Measurements from ENCODE around the gene ZNF773. TPM values are rescaled to one million over a fixed set of nuclear protein-coding genes. Genes with fewer than 3 reads are reported as not detected.

The ZNF773 gene
- 25.4 and 28.5 TPM in 2 replicates for total RNA-seq

GRCh38 chr19:57499680-57500395, at the start of gene ZNF773:
Gene ZNF773, plus strand, starts transcription at chr19:57499938. Its CDS starts 143 bp downstream, at chr19:57500081.

GRCh38 chr19:57477191-57478008, 22.3 kb upstream of the ZNF773 start, which contains the start of gene ZNF772:
Gene ZNF772, minus strand, starts transcription at chr19:57477566. Its CDS starts 257 bp downstream, at chr19:57477309.

GRCh38 chr19:57487477-57488298, 12.1 kb upstream of the ZNF773 start, which contains the start of gene ZNF419:
Gene ZNF419, plus strand, starts transcription at chr19:57487750. Its CDS starts 201 bp downstream, at chr19:57487951.

GRCh38 chr19:57527136-57527881, 27.6 kb downstream of the ZNF773 start, which contains the start of gene ZNF549:
Gene ZNF549, plus strand, starts transcription at chr19:57527356. Its CDS starts 218 bp downstream, at chr19:57527574.

Other genes starting within 250 kb of the ZNF773 start
- gene ZNF460, start 219.5 kb upstream of the ZNF773 start, total RNA-seq = 119 and 124 TPM in 2 replicates
- 9.5 and 10.1 TPM in 2 replicates for gene ZNF543, start 179.5 kb upstream of the ZNF773 start, total RNA-seq
- gene ZNF304, start 148.7 kb upstream of the ZNF773 start, total RNA-seq = 8.6 and 8.9 TPM in 2 replicates
- gene TRAPPC2B, start 136.4 kb upstream of the ZNF773 start, total RNA-seq = 10.0 and 12.2 TPM in 2 replicates
- 5.3 and 5.4 TPM in 2 replicates for gene ZNF547, start 136.4 kb upstream of the ZNF773 start, total RNA-seq
- gene ZNF548, start 110.1 kb upstream of the ZNF773 start, total RNA-seq = 16.6 and 25.2 TPM in 2 replicates
- 9.8 and 18.7 TPM in 2 replicates for gene ZNF17, start 88.8 kb upstream of the ZNF773 start, total RNA-seq
- 9.2 and 10.6 TPM in 2 replicates for gene ZNF749, start 64.6 kb upstream of the ZNF773 start, total RNA-seq
- gene VN1R1, start 42.8 kb upstream of the ZNF773 start, total RNA-seq = 0.30 and 1.0 TPM in 2 replicates
- gene ZNF772, start 22.4 kb upstream of the ZNF773 start, total RNA-seq = 15.7 and 17.4 TPM in 2 replicates
- 10.9 and 21.7 TPM in 2 replicates for gene ZNF419, start 12.2 kb upstream of the ZNF773 start, total RNA-seq
- 5.3 and 6.2 TPM in 2 replicates for gene ZNF549, start 27.4 kb downstream of the ZNF773 start, total RNA-seq
- 9.2 and 10.7 TPM in 2 replicates for gene ZNF550, start 59.9 kb downstream of the ZNF773 start, total RNA-seq
- 3.9 and 4.9 TPM in 2 replicates for gene ZNF416, start 79.0 kb downstream of the ZNF773 start, total RNA-seq
- 3.9 and 6.2 TPM in 2 replicates for gene ZIK1, start 84.2 kb downstream of the ZNF773 start, total RNA-seq
- 2.1 and 3.0 TPM in 2 replicates for gene ZNF530, start 99.9 kb downstream of the ZNF773 start, total RNA-seq
- gene ZNF134, start 114.3 kb downstream of the ZNF773 start, total RNA-seq = 17.9 and 21.1 TPM in 2 replicates
- 11.6 and 11.8 TPM in 2 replicates for gene ZNF211, start 133.2 kb downstream of the ZNF773 start, total RNA-seq
- 0.37 TPM in 1 of 2 replicates, not detected in the other for gene ZSCAN4, start 169.0 kb downstream of the ZNF773 start, total RNA-seq
- 3.6 and 5.3 TPM in 2 replicates for gene ZNF551, start 182.0 kb downstream of the ZNF773 start, total RNA-seq
- 4.2 and 4.9 TPM in 2 replicates for gene ZNF154, start 209.3 kb downstream of the ZNF773 start, total RNA-seq
- gene ZNF671, start 227.7 kb downstream of the ZNF773 start, total RNA-seq = 7.4 and 8.6 TPM in 2 replicates
- gene ZNF776, start 246.9 kb downstream of the ZNF773 start, total RNA-seq = 10.4 and 12.1 TPM in 2 replicates

All from smooth muscle cell of the umbilical artery (primary cell).